Esophagus (tissue), 2 donors: Measurements from ENCODE around the gene CNN3. TPM values are rescaled to one million over a fixed set of nuclear protein-coding genes. Genes with fewer than 3 reads are reported as not detected.
A peak's percentile ranks its signal among the peaks of the same experiment; 100 is the strongest.

Source experiments
- H3K27ac ChIP-seq, 2 donors: one replicate each; pipeline ENCODE4 v1.5.1; 2013; ENCODE audit warnings: low read depth in 2 of 2, mild to moderate bottlenecking in 2 of 2, inconsistent platforms in 1 of 2, low read length in 1 of 2, moderate library complexity in 1 of 2
- H3K27me3 ChIP-seq, 2 donors: one replicate each; pipeline ENCODE4 v1.6.1; 2013; ENCODE audit warnings: low read length in 2 of 2, control low read depth in 1 of 2, mild to moderate bottlenecking in 1 of 2; ENCODE audit not compliant: insufficient read depth in 2 of 2, control insufficient read depth in 1 of 2
- H3K36me3 ChIP-seq, 2 donors: one replicate each; pipeline ENCODE4 v1.6.1; 2013; ENCODE audit warnings: low read length in 1 of 2; ENCODE audit not compliant: control insufficient read depth in 2 of 2, insufficient read depth in 2 of 2
- H3K4me1 ChIP-seq, 2 donors: one replicate each; pipeline ENCODE4 v1.6.1; 2013; ENCODE audit warnings: low read length in 1 of 2; ENCODE audit not compliant: control insufficient read depth in 2 of 2, insufficient read depth in 2 of 2
- H3K4me3 ChIP-seq, 2 donors: one replicate each; pipeline ENCODE4 v1.5.1; 2013; ENCODE audit warnings: low read length in 2 of 2, mild to moderate bottlenecking in 2 of 2, low read depth in 1 of 2, moderate library complexity in 1 of 2
- H3K9me3 ChIP-seq, 2 donors: one replicate each; pipeline ENCODE4 v1.6.1; 2013; ENCODE audit warnings: mild to moderate bottlenecking in 2 of 2, low read depth in 1 of 2, low read length in 1 of 2, moderate library complexity in 1 of 2; ENCODE audit not compliant: control insufficient read depth in 2 of 2, insufficient read depth in 1 of 2
- WGBS, 2 donors: extraction: QIAGEN DNeasy Blood & Tissue Kit; methylation state at CpG; one replicate each; pipeline ENCODE4 v1.1.7; 2013; 5-methylcytosine and 5-hydroxymethylcytosine counted together
- polyA plus RNA-seq, 2 donors: library from polyadenylated mRNA; stranded (reverse); fragments of 200-250 nt; gene quantifications; one replicate each; pipeline ENCODE4 v1.2.3, GENCODE V29; 2013
- donor health status: healthy with polysubstance abuse.
- donor health status: Bipolar disorder and iron deficiency.

Gene CNN3
- polyA plus RNA-seq, 2 donors, result 101 to 104 TPM

DNA sequence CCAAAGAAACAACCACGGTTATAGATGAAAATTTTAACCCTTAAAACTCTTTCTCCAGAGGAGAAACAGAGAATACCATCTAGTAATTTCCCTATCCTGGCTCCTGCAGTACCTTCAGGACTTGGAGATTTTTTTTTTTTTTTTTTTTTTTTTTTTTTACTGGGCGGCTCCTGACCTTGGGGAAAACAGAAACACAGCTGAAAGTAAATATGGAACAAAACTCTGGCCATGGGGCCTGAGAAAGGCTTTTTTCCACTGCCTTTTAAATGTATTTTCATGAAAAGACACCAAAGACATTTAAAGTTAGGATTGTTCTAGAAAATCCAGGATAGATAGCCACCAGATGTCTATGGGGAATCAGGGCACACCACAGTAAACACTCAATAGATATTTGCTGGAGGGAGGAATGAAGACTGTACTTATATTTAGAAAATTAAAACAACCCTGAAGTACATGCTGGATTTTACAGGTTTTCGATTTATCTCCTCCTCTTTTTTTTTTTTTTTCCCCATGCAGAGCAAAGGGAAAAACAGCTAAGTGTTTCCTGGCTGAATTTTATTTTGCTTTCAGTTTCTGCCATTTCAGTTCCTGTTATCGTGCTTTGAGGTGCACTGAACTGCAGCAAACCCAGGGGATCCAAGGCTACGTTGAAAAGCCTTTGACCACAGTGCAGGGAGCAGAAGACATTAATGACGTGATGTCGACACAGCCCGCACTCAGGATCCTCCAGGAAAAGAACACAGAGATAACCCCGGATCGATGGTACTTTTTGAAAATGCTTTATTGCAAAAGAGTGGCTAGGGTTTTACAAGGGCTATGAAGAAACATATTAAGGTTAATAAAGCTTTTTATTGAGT lies 35.7 kb upstream of the CNN3 start:
- Histone ChIP-seq H3K36me3 (no peaks in the 10 kb centered on the region), H3K27ac (peak overlapping the region; percentile 16 to 55), H3K9me3 (no peaks in the 10 kb centered on the region), H3K4me3 (peak overlapping the region in 1 of 2 donors; percentile 31), H3K4me1 (no peaks in the 10 kb centered on the region), H3K27me3 (no peaks in the 10 kb centered on the region)
- 32 to 39% methylated on average over 10 of the region's 10 CpGs for WGBS, 2 donors

DNA sequence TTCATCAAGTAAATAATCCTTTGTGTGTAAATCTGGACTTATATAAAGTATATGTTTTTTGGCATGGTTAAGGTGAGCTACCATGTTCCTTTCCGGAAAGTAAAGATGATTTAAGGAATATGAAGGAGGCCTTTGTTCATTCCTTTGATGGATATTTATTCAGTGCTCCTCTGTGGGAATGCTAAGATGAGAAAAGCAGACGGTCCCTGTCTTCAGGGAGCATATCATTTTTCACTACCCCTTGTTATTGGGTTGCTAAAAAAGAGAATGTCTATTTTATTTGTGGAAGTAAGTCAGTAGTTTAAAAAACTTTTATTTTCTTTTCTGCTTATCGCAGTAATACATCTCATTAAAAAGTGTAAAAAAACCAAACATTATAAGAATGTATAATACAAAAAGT lies 35.1 kb upstream of the CNN3 start:
- Histone ChIP-seq H3K9me3 (no peaks in the 10 kb centered on the region), H3K27me3 (no peaks in the 10 kb centered on the region), H3K36me3 (no peaks in the 10 kb centered on the region), H3K4me3 (no peak overlapping the region), H3K4me1 (peaks cover 0 to under 1% of the 10 kb centered on the region in 2 donors), H3K27ac (no peak overlapping the region)
- 87 to 92% methylated on average over 3 of the region's 3 CpGs for WGBS, 2 donors

DNA sequence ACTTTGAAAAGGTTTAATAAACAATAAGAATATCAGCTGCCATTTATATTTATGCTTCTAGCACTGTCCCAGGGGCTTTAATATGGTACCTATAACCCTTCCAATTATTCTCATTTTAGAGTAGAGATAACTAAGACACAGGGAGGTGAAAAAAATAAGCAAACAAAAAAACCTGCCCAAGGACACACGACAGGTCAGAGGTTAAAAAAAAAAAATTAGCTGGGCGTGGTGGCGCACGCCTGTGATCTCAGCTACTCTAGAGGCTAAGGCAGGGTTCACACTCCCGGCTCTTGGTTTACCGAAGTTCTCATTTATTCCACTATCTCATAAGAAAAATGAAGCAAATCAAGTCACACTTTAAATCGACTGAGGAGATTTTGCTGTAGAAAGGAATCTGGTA lies 34.7 kb upstream of the CNN3 start:
- Histone ChIP-seq H3K4me1 (peaks cover 0 to 3% of the 10 kb centered on the region in 2 donors), H3K9me3 (no peaks in the 10 kb centered on the region), H3K36me3 (no peaks in the 10 kb centered on the region), H3K4me3 (no peak overlapping the region), H3K27me3 (no peaks in the 10 kb centered on the region), H3K27ac (no peak overlapping the region)
- WGBS, 2 donors, result 79 to 91% methylated on average over 7 of the region's 7 CpGs

DNA sequence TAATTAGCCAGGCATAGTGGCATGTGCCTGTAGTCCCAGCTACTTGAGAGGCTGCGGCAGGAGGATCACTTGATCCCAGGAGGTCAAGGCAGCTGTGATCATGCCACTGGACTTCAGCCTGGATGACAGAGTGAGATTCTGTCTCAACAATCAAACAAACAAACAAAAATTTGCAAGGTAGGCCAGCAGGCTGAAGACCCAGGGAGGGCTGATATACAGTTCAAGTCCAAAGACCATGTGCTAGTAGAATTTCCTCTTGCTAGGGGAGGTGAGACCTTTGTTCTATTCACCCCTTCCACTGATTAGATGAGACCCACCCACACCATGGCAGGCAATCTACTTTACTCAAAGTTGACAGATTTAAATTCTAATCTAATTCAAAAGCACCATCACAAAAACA lies 31.2 kb upstream of the CNN3 start:
- no peaks in the 10 kb centered on the region for H3K27me3 ChIP-seq
- H3K4me1 ChIP-seq, result peaks cover 0 to 10% of the 10 kb centered on the region in 2 donors
- H3K9me3 ChIP-seq, result no peaks in the 10 kb centered on the region
- 96 to 97% methylated on average over 1 of the region's 1 CpG for WGBS, 2 donors
- H3K27ac ChIP-seq, result no peak overlapping the region
- H3K4me3 ChIP-seq, result no peak overlapping the region
- H3K36me3 ChIP-seq, result no peaks in the 10 kb centered on the region

DNA sequence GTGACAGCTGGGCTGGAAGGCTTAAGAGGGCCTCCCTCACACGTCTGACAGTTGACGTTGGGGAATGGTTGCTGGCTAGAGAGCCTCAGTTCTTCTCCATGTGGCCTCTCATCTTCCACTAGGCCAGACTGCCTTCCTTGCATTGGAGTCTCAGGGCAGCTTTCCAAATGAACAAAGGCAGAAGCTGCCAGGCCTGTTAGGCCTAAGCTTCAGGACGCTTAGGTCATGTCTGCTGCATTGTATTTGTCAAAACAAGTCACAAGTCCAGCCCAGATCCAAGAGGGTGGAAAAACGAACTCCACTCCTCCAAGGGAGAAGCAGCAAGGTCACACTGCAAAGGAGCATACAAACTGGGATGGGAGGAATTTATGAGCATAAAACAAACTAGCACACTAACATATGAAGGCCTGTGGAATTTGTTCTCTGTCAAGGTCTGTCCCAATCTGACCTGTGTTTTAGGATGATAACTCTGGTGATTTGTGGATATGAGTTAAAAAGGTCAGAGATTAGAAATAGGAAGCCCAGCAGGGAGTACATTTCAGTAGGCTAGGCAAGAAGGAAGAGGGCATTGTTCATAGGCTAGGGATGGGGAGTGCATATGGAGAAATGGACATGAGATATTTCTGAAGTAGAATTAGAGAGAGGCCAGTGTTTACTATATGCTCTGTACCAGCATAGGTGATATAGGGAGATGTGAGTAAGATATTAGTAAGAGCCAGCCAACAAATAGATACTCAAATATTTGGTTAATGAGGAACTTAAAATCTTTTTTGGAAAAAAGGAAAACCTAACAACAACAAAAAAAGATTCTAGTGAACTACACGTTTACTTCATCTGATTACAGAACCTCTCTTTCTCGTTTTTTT lies 29.1 kb upstream of the CNN3 start:
- Histone ChIP-seq H3K36me3 (no peaks in the 10 kb centered on the region), H3K27ac (peak overlapping the region; percentile 36 to 51), H3K9me3 (no peaks in the 10 kb centered on the region), H3K4me3 (no peak overlapping the region), H3K27me3 (no peaks in the 10 kb centered on the region), H3K4me1 (peaks cover 0 to 10% of the 10 kb centered on the region in 2 donors)
- WGBS, 2 donors, result 46 to 48% methylated on average over 6 of the region's 6 CpGs

DNA sequence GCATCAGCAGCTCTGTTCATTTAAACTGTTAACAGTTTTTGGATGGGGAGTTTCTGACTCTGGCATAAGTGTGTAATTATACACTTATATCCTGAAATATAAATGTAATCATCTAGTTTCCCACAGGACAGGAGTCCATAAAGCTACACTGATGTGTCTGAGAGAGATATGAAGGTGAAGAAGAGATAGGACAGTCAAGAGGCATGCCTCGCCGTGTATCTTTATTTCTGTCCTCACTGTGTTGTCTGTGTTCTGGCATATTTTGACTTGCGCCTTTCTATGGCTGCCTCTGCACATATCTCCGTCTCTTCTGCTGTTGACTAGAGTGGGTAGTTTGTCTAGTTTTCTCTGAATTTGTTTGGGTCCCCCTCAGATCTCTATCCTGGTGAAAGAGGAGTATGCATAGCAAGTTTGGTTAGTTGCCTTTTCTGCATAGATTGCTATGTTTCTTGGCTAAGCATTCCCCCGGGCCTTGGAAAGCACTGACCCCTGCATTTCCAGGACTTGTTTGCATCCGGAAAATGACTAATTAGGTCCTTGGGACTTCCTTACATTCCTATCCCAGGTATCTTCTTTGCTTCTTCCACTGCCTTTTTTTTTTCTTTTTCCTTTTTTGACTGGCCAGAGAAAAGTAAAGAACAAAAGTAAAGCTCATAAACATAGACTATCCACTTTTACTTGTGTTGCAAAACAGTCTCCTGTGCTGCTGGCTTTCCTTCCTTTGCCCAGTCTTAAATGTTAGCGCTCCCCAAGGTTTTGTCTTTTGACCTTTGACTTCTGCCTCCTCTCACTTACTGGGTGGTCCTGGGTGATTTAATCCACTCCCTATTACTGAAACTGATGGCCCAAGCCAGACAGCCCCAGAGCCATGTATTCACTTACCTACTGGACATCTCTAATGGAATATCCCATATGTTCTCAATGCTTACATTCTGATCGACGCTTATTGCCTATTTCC lies 27.6 kb upstream of the CNN3 start:
- Histone ChIP-seq H3K4me3 (no peak overlapping the region), H3K9me3 (no peaks in the 10 kb centered on the region), H3K27ac (no peak overlapping the region), H3K36me3 (no peaks in the 10 kb centered on the region), H3K4me1 (peaks cover 0 to 10% of the 10 kb centered on the region in 2 donors), H3K27me3 (no peaks in the 10 kb centered on the region)
- 79 to 81% methylated on average over 9 of the region's 9 CpGs for WGBS, 2 donors

DNA sequence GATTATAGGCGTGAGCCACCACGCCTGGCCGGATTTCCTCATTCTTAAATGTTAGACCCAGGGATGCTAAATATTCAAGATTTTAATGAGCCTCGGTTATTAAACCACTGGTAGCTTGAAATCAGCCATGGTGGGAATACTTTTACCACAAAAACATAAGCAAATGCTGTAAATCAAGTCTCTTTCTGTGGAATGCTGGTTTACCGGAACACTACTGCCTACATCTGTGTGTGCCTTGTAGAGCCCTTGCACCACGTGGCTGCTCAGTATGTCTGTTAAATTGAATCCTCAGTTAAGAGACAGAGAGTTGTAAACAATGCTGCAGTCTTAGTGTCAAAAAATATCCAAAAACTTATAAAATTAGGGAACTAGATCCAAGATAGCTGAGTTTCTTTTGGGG lies 26.8 kb upstream of the CNN3 start:
- Histone ChIP-seq H3K27ac (no peak overlapping the region), H3K9me3 (no peaks in the 10 kb centered on the region), H3K36me3 (no peaks in the 10 kb centered on the region), H3K4me1 (peaks cover 0 to 10% of the 10 kb centered on the region in 2 donors), H3K4me3 (no peak overlapping the region), H3K27me3 (no peaks in the 10 kb centered on the region)
- 81 to 83% methylated on average over 6 of the region's 6 CpGs for WGBS, 2 donors

DNA sequence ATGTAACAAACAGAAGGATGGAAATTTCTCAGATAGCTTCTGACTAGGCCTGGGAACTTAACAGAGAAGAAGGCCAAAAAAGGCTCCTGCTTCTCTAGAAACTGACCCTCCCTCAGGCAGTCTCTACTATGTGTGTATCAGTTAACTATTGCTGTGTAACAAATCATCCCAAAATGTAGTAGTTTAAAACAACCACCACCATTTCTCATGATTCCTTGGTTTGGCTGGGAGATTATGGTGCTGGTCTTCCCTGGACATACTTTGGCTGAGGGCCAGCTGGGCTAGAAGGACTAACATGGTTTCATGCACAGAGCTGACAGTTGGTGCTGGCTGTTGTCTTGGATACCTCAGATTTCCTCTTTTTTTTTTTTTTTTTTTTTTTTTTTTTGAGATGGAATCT lies 26.2 kb upstream of the CNN3 start:
- Histone ChIP-seq H3K4me1 (peaks cover 0 to 10% of the 10 kb centered on the region in 2 donors), H3K27ac (no peak overlapping the region), H3K4me3 (no peak overlapping the region), H3K9me3 (no peaks in the 10 kb centered on the region), H3K27me3 (no peaks in the 10 kb centered on the region), H3K36me3 (no peaks in the 10 kb centered on the region)

DNA sequence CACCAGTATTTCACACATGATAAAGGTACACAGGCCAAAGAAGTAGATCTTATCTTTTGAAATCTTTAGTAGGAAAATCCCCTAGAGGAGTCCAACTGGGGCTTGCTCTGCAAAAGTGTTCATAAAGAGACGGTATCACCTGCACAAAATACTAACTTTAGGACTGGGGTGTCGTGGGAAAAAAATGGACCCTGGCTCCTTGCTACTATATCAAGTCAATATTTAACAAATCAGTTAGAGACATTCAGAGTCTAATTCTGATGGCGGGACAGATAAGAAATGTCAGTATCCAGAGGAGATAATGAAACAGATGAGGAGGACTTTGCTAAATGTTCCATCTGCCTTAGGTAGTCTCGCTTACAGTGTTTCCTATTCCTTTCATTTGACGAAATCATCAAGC lies 25.6 kb upstream of the CNN3 start:
- no peak overlapping the region for H3K4me3 ChIP-seq
- peaks cover 0 to 10% of the 10 kb centered on the region in 2 donors for H3K4me1 ChIP-seq
- H3K9me3 ChIP-seq, result no peaks in the 10 kb centered on the region
- H3K36me3 ChIP-seq, result no peaks in the 10 kb centered on the region
- 89 to 96% methylated on average over 5 of the region's 5 CpGs for WGBS, 2 donors
- no peak overlapping the region for H3K27ac ChIP-seq
- H3K27me3 ChIP-seq, result no peaks in the 10 kb centered on the region
